ENCODE results near the gene MAN2B2.

DNA sequence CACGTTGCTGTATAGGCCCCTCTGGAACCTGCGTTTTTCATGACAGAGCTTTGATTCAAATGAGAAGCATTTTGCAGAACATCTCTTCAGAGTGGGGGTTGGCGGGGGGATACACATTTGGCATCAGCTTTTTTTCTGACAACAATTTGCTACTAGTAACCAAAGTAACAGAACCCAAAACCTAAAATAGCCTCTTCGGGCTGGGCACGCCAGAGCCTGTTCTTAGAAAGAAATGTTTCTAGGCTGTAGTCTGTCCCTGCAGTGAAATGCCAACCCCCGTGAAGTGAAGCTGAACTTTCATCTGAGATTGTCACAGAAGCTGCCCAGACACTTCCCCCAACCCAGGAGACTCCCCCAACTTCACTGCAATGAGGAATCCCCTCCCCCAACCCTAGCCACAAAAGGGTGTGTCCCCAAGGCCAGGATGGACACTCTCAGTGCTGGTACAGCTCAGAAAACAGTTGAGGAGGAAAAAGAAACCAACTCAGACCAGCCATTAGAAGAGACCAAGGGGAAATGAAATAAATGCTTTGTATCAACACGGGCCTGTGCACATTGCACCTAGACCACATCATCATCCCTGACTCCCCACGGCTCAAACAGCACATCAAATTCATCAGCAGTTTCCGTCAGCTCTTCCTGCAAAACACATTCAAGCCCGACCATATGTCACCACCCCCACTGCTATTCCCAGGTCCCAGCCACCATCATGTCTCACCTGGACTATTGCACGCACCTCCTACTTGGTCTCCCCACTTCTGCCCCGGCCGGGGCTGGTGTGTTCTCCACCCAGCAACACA is 8.4 kb upstream of the MAN2B2 start:
- no peak for TF ChIP-seq SUZ12 (IDR thresholded peaks at IDR 0.05; ENCODE audit: extremely low read depth, insufficient read depth, insufficient read length)
- TF ChIP-seq ZNF274 (IDR thresholded peaks at IDR 0.05; ENCODE audit: low read depth, low read length) = no peak

Data from NT2/D1 (cell line).